Measurements from ENCODE around the gene SAMSN1. TPM values are rescaled to one million over a fixed set of nuclear protein-coding genes. Genes with fewer than 3 reads are reported as not detected.

SAMSN1 gene
- total and polyA plus RNA-seq, 2 of the 8 experiments (the other 6 are each of a cell fraction or from before 2014, with no cell fraction given) = 0.50 to 3.0 TPM

- no peak overlapping the region for H2BK15ac ChIP-seq (ENCODE audit: low read length)
- FAIRE-seq (no peak), DNase-seq (ENCODE audit: low read depth in 1 of 2, low spot score in 2 of 2) (no peak)
- H3K56ac ChIP-seq (replicated peaks; ENCODE audit: insufficient read length, low read depth, low read length) = no peak overlapping the region
- no peaks in the 10 kb centered on the region for H3K4me1 ChIP-seq (replicated peaks in 1 of 4; ENCODE audit: control insufficient read depth in 3 of 4, insufficient read depth in 4 of 4, low read length in 3 of 4)
- CTCF ChIA-PET (ENCODE audit: partially characterized antibody) = no interaction called here
- no peak overlapping the region for H2BK20ac ChIP-seq (ENCODE audit: low read length)
- H3K27ac ChIP-seq (ENCODE audit: low read depth, low read length) = no peak overlapping the region
- H3K4ac ChIP-seq (replicated peaks; ENCODE audit: insufficient read length, low read depth, low read length) = no peak overlapping the region
- H3K79me2 ChIP-seq (ENCODE audit: control insufficient read depth in 1 of 2, insufficient read depth in 2 of 2, low read length in 2 of 2) = no peaks in the 10 kb centered on the region
- H3K4me2 ChIP-seq (ENCODE audit: insufficient read depth in 1 of 2, low read depth in 2 of 2, low read length in 2 of 2) = no peak overlapping the region
- no peak overlapping the region for H3K14ac ChIP-seq (ENCODE audit: insufficient read length)
- H2AK5ac ChIP-seq (ENCODE audit: low read depth, low read length) = no peak overlapping the region
- no peak overlapping the region for H2BK12ac ChIP-seq (ENCODE audit: low read depth, low read length)
- no peak overlapping the region for H4K5ac ChIP-seq (ENCODE audit: insufficient read length, low read depth, low read length)
- H3K9me3 ChIP-seq (ENCODE audit: insufficient read depth in 2 of 2, low read depth in 1 of 2, low read length in 1 of 2) = no peaks in the 10 kb centered on the region; a peak in 1 of 4 replicates
- H3K23ac ChIP-seq (ENCODE audit: insufficient read length) = no peak overlapping the region
- H3K36me3 ChIP-seq (ENCODE audit: control insufficient read depth in 2 of 4, insufficient read depth in 4 of 4, low read length in 3 of 4) = no peaks in the 10 kb centered on the region
- POLR2A ChIA-PET (ENCODE audit: partially characterized antibody) = no interaction called here
- 91% methylated on average over 10 of the region's 10 CpGs; no CpG with 5 or more reads in 1 of the 2 experiments for WGBS, 2 experiments (ENCODE audit: extremely low coverage in 1 of 2, insufficient coverage in 1 of 2, insufficient read length in 1 of 2, insufficient replicate concordance in 2 of 2, low coverage in 1 of 2, low lambda C conversion rate in 2 of 2, missing lambda C conversion rate in 1 of 2)
- H2BK120ac ChIP-seq (replicated peaks; ENCODE audit: low read depth, low read length) = no peak overlapping the region
- no peak overlapping the region for H3K18ac ChIP-seq (ENCODE audit: extremely low read depth, low read length)
- H3K27me3 ChIP-seq (replicated peaks in 1 of 4; ENCODE audit: control insufficient read depth in 3 of 4, extremely low read depth in 1 of 4, insufficient read depth in 3 of 4, low read length in 3 of 4) = no peaks in the 10 kb centered on the region
- H4K8ac ChIP-seq (ENCODE audit: extremely low read depth, insufficient read depth, low read length) = no peak overlapping the region
- TF ChIP-seq USF2 (IDR thresholded peaks at IDR 0.05; ENCODE audit: low read length) (no peak), ZNF274 (IDR thresholded peaks at IDR 0.05; ENCODE audit: borderline replicate concordance, extremely low read depth, low read length) (no peak), RNF2 (IDR thresholded peaks at IDR 0.05; ENCODE audit: borderline replicate concordance, low read depth, low read length, missing control alignments, poor library complexity, severe bottlenecking) (no peak), CHD1 (IDR thresholded peaks at IDR 0.05; ENCODE audit: low read depth, low read length) (no peak), SAP30 (IDR thresholded peaks at IDR 0.05; ENCODE audit: insufficient read depth, insufficient replicate concordance, low read length) (no peak), CBX8 (IDR thresholded peaks at IDR 0.05; ENCODE audit: borderline replicate concordance, low read depth, low read length) (no peak), JUND (IDR thresholded peaks at IDR 0.05; ENCODE audit: low read length) (no peak), NANOG (IDR thresholded peaks at IDR 0.05; ENCODE audit: insufficient read depth, low read depth, low read length, poor library complexity, severe bottlenecking) (no peak), BRCA1 (IDR thresholded peaks at IDR 0.05; ENCODE audit: low read depth, low read length) (no peak)
- TF ChIP-seq, protein P1, sequence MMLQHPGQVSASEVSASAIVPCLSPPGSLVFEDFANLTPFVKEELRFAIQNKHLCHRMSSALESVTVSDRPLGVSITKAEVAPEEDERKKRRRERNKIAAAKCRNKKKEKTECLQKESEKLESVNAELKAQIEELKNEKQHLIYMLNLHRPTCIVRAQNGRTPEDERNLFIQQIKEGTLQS (IDR thresholded peaks at IDR 0.05; ENCODE audit: insufficient read depth, low read depth, low read length) = no peak
- H3K9ac ChIP-seq (replicated peaks in 1 of 4; ENCODE audit: extremely low read depth in 1 of 4, low read depth in 3 of 4, low read length in 3 of 4) = no peak overlapping the region
- H3K79me1 ChIP-seq (ENCODE audit: low read depth, low read length) = no peaks in the 10 kb centered on the region
- H4K20me1 ChIP-seq (replicated peaks in 1 of 2; ENCODE audit: control insufficient read depth in 1 of 2, insufficient read depth in 2 of 2, low read length in 2 of 2) = no peaks in the 10 kb centered on the region
- no peak overlapping the region for H2AFZ ChIP-seq (ENCODE audit: low read length)
- H2BK5ac ChIP-seq (ENCODE audit: low read depth, low read length) = no peak overlapping the region
- H4K91ac ChIP-seq (replicated peaks; ENCODE audit: insufficient read length, low read length) = no peak overlapping the region
- H3K23me2 ChIP-seq (ENCODE audit: low read depth, low read length) = no peaks in the 10 kb centered on the region
- no peak overlapping the region for H3K4me3 ChIP-seq (ENCODE audit: extremely low read depth in 1 of 4, insufficient read depth in 2 of 4, low read depth in 3 of 4, low read length in 4 of 4)
These were observed 19.0 kb downstream of the SAMSN1 start for GRCh38 chr21:14526836-14527695.

All from H1 (cell line).